Astrocyte of the cerebellum (primary cell): Measurements from ENCODE around the gene SREK1IP1.
"Not testable (repeated sequence)": the region's sequence is repeated elsewhere in the genome, so short reads cannot be mapped to it uniquely, and the experiment has no call there.

Experiments
- DNase-seq: peaks from one replicate; pipeline ENCODE4 v3.0.0-alpha.2; 2011; ENCODE audit warnings: low read depth
- H3K4me3 ChIP-seq: 2 replicates; pipeline ENCODE4 v1.5.1; 2011; ENCODE audit warnings: mild to moderate bottlenecking, low read depth, low read length, moderate library complexity
- in situ Hi-C: cut with HindIII; loops from 2 replicates; pipeline ENCODE4 v1.10.0; 2017; ENCODE audit warnings: low sequenced_read_pairs
- TF ChIP-seq, protein P1 (sequence below): IDR thresholded peaks from 2 replicates; pipeline ENCODE4 v1.5.1; 2012; ENCODE audit warnings: low read length, low read depth, moderate library complexity, mild to moderate bottlenecking; ENCODE audit errors: missing control alignments

Gene SREK1IP1

DNA sequence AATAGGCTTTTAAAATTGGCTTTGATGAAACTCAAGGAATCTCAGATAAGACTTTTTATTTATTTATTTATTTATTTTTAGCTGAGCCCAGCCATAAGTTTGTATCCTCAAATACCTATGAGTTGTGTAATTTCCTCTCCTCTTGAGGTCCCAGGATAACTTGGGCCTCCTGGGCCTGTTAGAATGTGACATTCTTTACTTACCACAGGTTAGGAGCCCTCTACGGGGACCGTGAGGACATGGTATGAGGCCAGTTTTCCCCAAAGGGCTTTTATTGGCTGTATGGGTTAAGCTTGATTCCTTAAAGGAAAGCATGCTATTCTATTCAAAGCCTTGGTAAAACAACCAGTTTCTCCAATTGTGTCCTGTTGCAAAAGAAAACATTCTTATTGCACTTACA is 61.3 kb downstream of the SREK1IP1 start:
- in situ Hi-C loops = no loop called here
- H3K4me3 ChIP-seq = no peak overlapping the region
- TF ChIP-seq, protein P1, sequence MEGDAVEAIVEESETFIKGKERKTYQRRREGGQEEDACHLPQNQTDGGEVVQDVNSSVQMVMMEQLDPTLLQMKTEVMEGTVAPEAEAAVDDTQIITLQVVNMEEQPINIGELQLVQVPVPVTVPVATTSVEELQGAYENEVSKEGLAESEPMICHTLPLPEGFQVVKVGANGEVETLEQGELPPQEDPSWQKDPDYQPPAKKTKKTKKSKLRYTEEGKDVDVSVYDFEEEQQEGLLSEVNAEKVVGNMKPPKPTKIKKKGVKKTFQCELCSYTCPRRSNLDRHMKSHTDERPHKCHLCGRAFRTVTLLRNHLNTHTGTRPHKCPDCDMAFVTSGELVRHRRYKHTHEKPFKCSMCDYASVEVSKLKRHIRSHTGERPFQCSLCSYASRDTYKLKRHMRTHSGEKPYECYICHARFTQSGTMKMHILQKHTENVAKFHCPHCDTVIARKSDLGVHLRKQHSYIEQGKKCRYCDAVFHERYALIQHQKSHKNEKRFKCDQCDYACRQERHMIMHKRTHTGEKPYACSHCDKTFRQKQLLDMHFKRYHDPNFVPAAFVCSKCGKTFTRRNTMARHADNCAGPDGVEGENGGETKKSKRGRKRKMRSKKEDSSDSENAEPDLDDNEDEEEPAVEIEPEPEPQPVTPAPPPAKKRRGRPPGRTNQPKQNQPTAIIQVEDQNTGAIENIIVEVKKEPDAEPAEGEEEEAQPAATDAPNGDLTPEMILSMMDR = no peak
- no peak for DNase-seq

DNA sequence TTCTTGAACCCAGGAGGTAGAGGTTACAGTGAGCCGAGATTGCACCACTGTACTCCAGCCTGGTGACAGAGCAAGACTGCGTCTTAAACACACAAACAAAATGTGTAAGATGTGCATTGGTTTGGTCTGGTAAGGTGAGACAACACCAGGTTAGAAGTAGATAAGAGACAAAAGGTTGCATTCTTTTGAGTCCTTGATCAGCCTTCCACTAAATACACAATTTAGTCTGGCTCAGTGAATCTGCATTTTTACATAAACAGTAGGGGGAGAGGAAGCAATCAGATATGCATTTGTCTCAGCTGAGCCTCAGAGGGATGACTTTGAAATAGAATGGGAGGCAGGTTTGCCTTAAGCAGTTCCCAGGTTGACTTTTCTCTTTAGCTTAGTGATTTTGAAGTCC is 62.4 kb downstream of the SREK1IP1 start:
- DNase-seq, in situ Hi-C loops, H3K4me3 ChIP-seq: not testable (repeated sequence)

DNA sequence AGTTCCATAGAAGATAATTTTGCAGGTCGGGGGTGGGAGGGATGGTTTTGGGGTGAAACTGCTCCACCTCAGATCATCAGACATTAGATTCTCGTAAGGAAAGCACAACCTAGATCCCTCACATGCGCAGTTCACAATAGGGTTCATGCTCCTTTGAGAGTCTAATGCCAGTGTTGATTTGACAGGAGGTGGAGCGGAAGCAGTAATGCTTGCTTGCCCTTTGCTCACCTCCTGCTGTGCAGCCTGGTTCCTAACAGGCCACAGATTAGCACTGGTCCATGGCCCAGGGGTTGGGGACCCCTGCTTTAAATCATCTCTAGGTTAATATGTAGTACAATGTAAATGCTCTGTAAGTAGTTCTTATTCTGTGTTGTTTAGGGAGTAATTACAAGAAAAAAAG is 67.7 kb downstream of the SREK1IP1 start:
- DNase-seq = no peak
- in situ Hi-C loops = no loop called here
- TF ChIP-seq, protein P1 = no peak
- H3K4me3 ChIP-seq = no peak overlapping the region

- DNase-seq, H3K4me3 ChIP-seq, in situ Hi-C loops: not testable (repeated sequence)
These were observed 72.1 kb downstream of the SREK1IP1 start for GRCh38 chr5:64696414-64696813.

DNA sequence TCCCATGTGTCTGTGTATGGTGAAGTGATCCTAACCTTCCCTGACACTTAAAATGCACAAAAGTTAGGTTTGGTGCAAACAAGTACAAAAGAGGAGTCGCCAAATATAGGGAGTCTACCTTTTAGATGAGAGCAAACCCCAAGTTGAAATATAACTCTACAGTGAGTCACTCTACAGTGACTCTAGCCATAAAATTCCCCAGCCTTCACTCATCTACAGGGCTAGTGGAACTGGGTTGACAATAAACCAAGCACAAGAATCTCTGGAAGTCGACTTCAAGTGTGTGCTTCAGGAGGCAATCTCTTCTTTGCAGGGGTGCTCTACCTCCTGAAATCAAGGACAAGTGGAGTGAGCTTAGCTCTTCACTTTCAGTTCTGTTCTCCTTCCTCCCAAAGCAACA is 74.9 kb downstream of the SREK1IP1 start:
- TF ChIP-seq, protein P1 = no peak

GRCh38 chr5:64691291-64691690 is 77.2 kb downstream of the SREK1IP1 start:
- DNase-seq = no peak
- TF ChIP-seq, protein P1 = no peak
- no peak overlapping the region for H3K4me3 ChIP-seq
- in situ Hi-C loops = no loop called here

More for the DNA sequence above, 74.9 kb downstream of the SREK1IP1 start:
- in situ Hi-C loops = no loop called here
- H3K4me3 ChIP-seq = no peak overlapping the region
- no peak for DNase-seq

GRCh38 chr5:64690417-64691151 is 77.9 kb downstream of the SREK1IP1 start, which contains the start of gene SHISAL2B:
Gene SHISAL2B (plus strand): TSS chr5:64690503. CDS start chr5:64690624, 121 bp downstream.
- peak within 1 kb of the TSS; percentile 38 for H3K4me3 ChIP-seq
- in situ Hi-C loops = no loop called here
- no peak for DNase-seq
- TF ChIP-seq, protein P1 = no peak

- in situ Hi-C loops = no loop called here
These were observed 78.4 kb downstream of the SREK1IP1 start for GRCh38 chr5:64690104-64690416.

More at GRCh38 chr5:64690104-64690416, 78.4 kb downstream of the SREK1IP1 start:
- TF ChIP-seq, protein P1 = no peak
- H3K4me3 ChIP-seq = peak overlapping the region; percentile 38
- no peak for DNase-seq
